ENCODE results near the gene ACP7.
"Not testable (repeated sequence)": the region's sequence is repeated elsewhere in the genome, so short reads cannot be mapped to it uniquely, and the experiment has no call there.

Gene ACP7

DNA sequence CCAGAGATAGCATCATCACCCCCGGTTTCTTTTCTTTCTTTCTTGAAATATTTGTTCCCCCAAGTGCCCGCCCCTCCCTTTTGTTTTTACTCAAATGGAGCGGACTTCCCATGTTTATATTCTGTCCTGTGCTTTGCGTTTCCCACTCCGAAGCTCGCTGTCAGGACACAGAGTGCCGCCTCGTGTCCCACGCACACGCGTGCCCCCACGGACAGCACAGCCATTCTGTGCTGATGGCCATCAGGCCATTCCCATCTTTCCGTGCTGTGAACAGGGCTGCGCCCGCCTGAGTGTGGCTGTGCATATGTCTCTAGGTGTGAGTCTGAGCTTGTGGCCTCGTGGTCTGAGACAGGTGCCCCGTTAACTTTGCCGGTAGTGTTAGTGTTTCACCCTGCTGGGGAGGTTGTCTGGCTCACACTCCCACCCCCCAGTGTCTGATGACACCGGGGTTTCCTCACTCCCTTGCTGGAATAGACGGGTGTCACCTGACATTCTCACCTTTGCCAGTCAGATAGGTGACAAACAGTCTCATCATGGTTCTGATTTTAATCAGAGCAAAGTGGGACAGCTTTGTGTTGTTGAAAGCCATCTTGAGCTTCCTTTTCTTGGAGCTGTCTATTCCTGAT, 48.3 kb downstream of the ACP7 start:
- no peak for DNase-seq

DNA sequence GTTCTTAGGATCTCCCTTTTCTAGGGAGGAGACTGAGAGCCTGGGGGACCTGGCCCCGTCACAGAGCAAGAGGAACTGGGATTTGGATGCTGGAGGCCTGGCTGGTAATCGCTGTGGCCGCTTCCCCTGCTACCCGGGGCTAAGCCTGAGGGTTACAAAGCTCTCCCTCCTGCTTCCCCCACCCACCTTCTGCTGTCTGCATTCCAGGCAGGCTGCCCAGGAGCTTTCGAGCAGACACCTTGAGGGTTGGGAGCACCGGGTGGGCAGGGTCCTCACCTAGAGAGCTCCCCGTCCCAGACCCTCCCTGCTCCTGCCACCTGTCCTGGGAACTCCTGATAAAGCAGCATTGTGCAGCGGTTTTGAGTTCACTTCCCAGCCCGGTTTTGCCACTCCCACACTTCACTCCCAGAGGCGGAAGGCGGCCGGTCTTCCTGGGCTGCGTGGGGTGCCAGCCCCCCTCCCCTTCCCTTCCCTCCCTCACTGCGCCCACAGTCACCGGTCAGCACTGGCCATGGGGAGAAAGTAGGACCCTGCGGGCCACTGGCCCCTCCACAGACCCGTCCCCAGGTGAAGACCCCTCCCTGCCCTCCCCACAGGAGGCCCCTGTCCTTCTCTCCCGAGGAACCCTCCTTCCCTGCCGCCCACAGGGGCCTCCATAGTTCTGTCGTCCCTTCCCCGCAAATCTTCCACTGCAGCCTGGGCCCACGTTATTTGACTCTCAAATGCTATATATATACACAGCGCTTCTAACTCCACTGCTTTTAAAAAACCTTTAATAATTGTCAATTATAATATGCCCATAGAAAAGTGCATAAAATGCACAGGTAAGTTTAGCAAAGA, 49.5 kb downstream of the ACP7 start:
- no peak for DNase-seq

DNA sequence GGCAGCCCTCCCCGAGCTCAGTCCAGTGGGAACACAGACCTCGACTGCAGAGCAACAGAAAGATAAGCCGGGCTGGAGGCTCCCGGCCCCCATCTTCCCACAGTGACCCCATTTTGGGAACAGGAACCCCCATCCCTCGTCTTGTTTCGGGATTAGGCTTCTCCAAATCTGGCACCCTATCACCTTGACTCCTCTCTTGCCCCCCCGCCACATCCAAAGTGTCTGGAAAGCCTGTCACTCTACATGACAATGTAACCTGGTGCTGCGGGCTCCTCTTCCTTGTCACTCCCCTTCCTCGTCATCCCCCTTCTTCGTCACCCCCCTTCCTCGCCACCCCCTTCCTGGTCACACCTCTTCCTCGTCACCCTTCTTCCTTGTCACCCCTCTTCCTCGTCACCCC, 51.5 kb downstream of the ACP7 start:
- no peak for DNase-seq

DNA sequence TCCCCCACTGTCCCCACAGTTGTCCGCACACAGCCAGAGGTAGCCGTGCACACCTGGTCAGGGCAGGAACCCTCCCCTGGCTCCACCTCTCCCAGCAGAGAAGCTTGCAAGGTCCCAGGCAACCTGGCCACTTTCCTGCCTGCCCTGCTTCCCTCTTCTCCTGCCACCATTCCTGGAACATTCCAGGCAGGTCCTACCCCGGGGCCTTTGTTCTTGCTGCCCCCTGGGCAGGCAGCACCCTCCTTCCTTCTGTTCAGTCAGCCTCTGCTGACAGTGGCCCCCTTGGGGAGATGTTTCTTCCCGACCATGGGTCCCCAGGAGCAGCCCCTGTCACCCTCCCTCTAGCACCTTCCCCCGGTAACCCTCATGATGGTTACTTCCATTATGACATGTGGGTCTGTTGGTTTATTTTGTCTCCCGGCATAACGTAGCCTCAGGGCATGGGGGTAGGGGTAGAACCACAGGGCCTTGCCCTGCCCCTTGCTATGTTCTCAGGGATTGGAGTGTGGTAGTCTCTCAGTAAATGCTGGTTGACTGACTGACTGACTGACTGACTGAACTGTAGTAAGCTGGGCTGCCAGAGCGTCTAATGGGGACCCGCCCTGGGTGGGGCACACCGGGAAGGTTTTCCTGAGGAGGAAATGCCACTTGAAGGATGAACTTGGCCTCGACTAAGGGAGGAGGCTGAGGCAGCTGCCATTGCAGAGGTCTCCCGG, 52.2 kb downstream of the ACP7 start:
- no peak for DNase-seq

DNA sequence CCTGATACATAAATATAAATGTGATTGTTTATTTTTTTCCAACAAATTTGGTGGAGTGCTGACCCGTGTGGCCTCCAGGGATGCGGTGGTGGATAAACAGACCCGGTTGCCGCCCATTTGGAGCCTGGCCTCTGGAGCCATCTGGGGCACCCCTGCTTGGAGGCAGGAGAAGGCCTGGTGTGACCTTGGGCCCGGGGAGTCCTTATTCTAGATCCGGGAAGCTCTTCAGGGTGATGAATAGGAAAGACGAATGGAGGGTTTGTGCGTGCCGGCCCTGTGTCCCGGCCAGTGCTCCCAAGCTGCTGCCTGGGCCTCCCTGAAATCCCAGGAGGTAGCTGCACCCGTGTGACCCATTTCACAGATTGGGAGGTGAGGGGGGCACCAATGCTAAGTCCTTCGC, 53.0 kb downstream of the ACP7 start:
- no peak for DNase-seq

DNA sequence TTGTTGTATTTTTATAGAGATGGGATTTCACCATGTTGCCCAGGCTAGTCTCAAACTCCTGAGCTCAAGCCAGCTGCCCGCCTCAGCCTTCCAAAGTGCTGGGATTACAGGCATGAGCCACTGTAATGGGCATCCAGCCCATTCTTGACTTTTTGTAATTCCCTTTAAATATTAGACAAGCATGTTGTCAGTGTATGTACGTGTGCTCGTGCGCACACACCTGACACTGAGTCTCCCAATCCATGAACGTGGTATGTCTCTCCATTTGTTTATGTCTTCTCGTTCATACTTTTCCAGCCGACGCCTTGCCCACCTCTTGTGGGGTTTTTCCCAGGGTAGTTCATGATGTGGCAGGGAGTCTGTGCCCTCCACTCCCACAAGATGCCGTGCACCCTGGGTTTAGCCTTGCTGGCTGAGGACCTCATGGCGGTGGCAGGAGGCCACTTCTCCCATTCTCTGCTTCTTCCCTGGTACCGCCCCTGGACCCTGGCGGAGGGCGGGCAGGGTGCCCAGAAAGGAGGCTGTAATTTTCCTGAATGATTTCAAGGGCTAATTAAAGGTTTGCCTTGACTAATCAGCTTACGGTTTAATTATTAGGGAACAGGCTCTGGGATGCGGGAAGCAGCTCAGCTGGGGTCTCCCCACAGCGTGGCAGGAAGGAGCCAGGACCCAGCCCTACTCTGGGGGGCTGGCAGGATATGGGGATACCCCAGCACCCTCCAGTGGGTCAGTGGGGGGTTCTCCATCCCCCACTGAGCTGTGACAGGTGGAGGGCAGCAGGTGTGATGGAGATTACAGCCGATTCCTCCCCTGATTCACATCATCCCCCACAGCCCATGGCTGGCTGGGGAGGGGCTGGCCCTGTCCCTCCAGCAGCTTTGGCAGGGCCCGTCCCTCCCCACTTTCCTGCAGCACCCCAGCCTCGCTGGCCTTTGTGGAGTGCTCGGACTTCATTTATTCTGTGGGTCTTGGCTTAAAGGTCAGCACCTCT, 54.3 kb downstream of the ACP7 start:
- no peak for DNase-seq

DNA sequence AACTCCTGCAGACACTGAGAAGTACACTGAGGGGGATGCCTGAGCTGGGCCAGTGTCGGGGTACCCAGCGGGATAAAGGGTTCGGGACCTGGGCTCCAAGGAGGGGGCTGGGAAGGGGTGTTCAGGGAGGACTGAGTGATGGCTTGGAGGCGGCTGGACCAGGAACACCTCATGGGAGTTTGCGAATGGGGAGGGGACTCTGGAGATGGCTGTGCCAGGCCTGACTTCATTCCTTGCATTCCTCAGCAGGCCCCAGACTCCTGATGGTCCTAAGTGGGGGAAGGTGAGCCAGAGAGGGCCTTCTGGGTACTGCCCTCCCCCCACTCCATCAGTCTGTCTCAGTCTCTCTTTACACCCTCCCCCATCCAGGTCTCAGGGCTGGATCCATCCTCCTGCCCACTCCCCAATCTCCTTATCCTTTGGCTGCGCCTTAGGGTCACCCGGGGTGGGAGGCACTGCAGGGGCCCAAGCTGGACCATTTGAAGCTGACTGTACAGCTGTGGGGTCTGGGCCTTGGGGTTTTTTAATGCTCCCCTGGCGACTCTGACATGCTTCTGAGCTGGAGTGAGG, 55.2 kb downstream of the ACP7 start:
- peak; percentile 25 for DNase-seq

DNA sequence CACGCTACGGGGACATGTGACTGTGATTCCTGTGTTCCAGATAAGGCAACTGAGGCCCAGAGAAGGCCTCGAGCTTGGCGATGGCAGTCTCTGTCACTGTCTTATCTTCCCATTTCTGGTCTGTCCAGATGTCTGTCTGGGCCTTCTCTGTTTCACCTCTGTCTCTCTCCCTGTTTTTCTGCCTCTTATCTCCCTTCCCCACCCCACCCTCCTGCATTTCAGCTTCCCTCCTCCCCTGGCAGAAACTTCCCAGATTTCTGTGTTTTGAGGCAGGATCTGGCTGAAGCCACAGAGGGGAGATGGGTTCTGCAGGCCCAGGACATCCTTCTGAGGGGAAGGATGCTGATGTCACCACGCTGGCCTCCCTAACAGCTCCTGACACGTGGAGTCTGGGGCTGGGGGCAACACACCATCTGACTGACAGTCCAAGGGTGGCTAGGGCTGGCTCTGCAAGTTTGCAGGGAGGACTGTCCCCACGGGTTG, 55.8 kb downstream of the ACP7 start:
- DNase-seq = no peak

DNA sequence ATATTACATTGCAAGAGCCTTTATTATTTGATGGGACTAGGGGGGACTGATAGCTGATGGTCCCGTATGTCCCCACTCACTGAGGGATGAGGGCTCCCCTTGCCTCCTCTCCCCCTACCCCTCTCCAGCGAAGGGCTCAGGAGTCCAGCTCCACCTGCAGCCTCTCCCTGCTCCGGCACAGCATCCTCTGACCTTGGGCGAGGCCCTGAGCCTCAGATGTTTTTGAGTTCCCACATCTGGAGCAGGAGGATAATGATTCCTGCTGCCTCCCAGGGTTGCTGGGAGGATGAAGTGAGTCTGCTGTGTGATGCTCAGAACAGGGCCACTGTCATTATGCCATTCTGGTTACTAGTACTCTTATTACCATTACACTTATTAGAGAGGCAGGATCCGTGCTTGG, 56.4 kb downstream of the ACP7 start:
- no peak for DNase-seq

DNA sequence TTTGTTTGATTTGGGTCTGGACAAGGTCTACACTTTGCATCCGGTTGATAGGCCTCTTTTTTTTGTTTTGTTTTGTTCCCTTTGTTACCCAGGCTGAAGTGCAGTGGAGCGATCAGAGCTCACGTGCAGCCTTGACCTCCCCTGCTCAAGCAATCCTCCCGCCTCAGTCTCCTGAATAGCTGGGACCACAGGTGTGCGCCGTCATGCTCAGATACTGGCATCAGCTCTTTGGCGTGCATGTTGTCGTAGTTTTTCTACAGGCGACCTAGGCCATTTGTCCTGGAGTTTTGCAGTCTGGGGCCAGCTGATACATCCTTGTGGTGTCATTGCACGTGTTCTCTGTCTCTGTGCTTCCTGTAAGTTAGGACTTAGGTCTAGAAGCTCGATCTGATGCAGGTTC, 57.8 kb downstream of the ACP7 start:
- DNase-seq = no peak

DNA sequence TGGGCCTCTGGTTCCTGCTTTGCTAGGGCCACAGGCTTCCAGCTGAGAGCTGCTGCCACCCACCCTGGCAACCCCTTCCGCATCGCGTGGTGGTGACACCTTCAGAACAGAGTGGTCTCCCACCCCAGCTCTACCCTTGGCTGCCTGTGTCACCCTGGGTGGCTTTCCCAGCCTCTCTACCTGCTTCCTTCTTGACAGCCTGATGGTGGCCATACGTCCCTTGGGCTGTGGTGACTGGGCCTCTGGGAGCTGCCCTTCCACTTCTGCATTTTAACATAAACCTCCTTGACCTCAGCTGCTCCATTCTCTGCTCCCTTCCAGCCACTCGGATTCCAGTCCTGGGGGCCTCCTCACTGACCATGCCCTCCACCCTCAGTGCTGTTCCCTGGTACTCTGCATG, 58.5 kb downstream of the ACP7 start:
- DNase-seq = no peak

DNA sequence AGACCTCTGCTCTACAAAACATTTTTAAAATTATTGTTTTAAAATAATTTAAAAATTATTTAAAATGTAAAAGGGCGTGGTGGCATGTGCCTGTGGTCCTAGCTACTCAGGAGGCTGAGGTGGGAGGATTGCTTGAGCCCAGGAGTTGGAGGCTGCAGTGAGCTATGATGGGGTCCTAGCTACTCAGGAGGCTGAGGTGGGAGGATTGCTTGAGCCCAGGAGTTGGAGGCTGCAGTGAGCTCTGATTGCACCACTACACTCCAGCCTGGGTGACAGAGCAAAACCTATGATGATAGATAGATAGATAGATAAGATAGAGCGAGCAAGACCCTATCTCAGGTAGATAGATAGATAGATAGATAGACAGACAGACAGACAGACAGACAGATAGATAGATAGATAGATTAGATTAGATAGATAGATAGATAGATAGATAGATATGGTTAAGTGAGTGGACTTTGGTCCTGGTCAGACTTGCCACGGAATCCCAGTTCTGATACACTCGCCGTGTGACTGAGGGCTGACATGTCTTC, 59.7 kb downstream of the ACP7 start:
- not testable (repeated sequence) for DNase-seq

DNA sequence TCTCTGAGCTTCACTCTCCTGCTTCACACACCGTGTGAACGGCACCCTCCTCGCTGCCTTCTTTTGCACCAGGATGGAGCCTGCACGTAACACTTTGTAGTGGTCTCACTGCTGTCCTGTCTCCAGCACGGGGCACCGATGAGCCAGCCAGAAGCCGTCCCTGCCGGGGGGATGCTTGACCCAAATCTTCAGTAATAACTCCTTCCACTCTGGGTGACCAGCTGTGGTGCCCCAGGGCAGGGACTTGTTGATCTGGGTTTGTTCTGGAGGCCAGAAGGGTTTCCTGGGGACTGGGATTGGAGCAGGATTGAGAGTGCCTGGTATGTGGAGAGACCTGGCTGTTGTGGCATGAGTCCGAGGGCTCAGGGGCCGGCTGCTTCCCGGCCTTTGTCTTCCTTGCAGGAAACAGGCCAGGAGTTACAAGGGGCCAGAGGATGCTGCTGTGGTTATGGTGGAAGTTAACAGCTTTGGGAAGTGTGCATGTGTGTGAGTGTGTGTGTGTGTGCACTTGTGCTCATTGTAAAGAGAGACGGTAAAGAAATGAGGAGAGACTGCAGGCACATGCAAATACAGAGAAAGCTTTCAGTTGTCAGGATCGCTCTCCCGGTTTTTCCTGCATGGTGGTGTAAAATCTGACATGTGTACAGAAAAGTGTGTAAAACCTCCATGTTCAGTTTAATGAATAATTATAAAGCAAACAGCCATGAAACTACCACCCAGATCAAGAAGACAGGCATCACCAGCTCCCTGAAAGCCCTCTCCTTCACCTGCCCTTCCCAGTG, 60.3 kb downstream of the ACP7 start:
- DNase-seq = no peak

DNA sequence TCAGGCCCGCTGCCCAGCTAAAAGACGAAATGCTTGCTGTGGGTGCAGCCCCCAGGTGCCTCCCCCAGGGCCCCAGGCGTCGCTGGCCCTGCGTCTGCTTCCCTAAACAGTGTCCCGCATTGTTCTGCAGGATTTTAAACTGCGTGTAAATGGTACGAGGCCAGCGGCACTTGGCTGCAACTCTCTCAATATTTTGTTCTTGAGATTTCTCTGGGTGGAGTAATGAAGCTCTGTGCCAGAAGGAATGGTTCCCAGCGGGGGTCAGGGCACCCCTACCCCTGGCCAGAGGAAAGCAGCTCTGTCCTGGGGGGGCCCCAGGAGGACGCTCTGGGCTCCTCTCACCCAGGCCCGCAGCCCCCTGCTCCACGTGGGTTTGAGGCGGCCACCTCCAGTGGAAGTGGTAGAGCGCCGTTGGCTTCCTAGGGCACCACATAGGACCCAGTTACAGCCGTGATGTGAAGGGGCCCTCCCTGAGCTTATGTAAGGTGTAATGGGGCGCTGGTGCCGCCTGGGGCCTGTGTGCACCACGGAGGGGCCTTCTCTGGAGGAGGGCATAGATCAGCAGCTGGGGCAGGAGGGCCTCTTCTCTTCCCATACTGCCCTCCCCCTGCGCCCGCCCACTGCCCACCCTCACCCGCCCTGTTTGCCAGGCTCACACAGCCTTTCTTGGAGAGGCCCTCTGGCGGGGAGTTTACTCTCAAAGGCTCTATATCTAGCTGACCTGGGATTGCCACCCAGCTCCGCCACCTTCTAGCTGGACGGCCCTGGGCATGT, 61.2 kb downstream of the ACP7 start:
- no peak for DNase-seq

DNA sequence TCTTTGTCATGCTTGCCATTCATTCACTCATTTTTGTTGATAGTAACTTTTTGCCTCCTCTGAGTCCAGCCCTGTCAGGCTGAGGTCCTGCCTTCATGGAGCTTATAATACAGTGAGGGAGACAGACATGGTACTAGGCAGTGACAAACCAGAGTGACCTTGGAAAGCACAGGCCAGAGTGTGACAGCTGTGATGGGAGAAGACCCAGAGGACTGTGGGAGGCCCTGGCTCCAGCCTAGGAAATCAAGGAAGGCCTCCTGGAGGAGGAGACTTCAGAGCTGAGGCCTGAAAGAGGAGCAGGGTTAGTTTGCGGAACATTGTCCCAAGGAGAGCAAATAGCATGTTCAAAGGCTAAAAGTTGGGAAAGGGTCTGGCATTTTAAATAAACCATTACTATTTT, 61.9 kb downstream of the ACP7 start:
- no peak for DNase-seq

DNA sequence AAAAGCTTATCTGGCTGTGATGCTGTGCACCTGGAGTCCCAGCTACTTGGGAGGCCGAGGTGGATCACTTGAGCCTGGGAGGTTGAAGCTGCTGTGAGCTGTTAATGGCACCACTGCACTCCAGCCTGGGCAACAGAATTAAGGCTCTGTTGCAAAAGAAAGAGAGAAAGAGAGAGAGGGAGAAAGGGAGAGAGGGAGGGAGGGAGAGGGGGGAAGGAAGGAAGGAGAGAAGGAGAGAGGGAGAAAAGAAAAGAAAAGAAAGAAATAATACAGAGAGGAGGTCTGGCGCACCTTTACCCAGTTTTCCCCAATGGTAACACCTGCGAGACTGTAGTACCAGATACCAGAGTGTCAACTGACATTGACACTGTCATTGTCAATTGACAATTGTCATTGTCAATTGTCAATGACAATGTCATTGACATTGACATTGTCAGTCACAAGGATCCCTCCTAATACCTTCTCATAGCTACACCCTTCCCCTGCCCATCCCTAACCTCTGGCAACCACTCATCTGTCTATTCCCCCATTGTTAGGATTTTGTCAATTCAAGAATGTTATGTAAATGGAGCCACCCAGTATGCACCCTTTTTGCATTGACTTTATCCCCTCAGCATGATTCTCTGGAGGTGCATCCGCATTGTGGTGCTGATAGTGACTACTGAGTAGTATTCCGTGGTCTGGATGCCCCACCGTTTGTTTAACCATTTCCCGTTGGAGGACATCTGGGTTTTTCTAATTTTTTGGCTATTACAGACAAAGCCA, 62.7 kb downstream of the ACP7 start:
- no peak for DNase-seq

DNA sequence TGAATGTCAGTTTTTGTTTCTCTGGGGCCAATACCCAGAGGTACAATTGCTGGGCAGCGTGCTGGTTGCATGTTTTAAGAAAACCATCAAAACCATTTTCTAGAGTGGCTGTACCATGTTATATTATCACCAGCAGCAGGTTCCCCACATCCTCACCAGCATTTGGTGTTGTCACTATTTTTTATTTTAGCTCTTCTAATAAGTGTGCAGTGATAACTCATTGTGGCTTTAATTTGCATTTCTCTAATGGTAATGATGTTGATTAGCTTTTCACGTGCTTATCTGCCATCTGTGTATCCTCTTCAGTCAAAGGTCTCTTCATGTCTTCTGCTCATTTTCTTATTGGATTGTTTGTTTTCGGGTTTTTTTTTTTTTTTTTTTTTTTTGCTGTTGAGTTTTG, 63.3 kb downstream of the ACP7 start:
- DNase-seq = no peak

DNA sequence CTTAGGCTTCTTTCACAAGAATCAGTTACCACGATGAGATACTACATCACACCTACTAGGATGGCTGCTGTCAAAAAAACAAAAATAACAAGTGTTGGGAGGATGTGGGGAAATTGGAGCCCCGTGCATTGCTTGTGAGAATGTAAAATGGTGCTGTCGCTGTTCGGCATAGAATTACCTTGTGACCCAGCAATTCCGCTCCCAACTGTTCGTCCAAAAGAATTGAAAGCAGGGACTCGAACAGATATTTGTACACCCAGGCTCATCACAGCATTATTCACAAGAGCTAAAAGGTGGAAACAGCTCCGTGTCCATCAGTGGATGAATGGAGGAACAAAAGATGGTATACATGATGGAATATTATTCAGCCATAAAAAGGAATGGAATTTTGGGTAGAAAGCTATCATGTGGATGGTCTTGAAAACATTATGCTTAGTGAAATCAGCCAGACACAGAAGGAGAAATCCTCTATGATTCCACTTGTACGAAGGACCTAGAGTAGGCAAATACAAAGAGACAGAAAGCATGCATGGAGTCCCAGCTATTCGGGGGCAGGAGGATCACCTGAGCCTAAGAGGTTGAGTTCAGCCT, 64.9 kb downstream of the ACP7 start:
- DNase-seq = no peak

DNA sequence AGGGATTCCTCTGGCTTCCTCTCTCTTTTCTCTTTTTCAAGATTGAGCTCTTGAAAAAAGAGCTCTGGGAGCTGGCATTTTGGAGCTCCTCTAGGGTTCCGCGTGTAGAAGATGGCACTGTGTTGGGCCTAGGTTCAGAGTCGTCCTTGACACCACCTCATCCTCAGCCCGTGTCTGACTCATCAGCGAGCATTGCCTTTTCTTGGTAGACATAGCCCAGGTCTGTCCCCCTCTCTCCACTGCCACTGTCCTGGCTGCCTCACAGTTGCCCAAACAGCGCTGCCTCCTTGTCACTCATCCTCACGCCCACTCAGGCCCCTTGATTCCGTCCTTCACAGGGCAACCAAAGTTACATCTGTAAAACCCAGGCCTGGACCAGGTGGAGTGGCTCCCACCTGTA, 66.1 kb downstream of the ACP7 start:
- DNase-seq = no peak

All from fibroblast of skin of back (primary cell).